ENCODE measurements around the gene FRS2. TPM values are rescaled to one million over a fixed set of nuclear protein-coding genes. Genes with fewer than 3 reads are reported as not detected.

Gene FRS2
- total and polyA plus RNA-seq, 8 donors, result 2.0 to 71.0 (median 12.1) TPM

DNA sequence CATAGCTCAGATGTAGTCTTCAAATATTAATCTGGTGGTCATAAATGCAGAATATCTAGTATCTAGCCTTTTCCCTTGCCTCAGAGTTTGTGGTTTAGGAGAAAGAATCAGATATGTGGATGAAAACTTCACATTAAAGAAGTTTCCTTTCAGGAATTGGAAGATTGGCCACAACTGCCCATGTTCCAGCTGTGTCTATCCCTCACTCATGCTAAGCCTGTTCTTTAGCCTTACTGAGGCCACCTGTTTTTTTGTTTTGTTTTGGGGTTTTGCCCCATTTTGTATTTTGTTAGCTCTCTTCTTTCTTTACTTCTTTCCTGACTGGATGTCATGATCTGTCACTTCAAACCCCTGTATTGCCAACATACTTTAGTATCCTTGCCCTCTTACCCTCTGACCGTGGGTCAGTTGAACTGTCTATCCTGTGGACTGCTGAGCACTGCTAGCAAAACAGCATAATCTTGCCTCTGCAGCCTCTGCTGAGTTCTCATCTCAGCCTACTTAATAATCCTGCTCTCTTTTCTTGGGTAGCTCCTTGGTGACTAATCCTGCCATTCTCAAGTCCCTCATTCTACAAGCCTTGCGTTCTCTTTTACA is 93.1 kb downstream of the FRS2 start:
- H3K27me3 ChIP-seq, result no peaks in the 10 kb centered on the region
- 93 to 98% (median 95%) methylated on average over 2 of the region's 2 CpGs for WGBS, 5 donors
- no peak overlapping the region for H3K4me3 ChIP-seq
- H3K4me1 ChIP-seq, result no peaks in the 10 kb centered on the region
- TF ChIP-seq POLR2AphosphoS5 (IDR thresholded peaks at IDR 0.05) (no peak), EP300 (IDR thresholded peaks at IDR 0.05) (no peak), POLR2A (IDR thresholded peaks at IDR 0.05) (no peak)
- TF ChIP-seq, protein P1, sequence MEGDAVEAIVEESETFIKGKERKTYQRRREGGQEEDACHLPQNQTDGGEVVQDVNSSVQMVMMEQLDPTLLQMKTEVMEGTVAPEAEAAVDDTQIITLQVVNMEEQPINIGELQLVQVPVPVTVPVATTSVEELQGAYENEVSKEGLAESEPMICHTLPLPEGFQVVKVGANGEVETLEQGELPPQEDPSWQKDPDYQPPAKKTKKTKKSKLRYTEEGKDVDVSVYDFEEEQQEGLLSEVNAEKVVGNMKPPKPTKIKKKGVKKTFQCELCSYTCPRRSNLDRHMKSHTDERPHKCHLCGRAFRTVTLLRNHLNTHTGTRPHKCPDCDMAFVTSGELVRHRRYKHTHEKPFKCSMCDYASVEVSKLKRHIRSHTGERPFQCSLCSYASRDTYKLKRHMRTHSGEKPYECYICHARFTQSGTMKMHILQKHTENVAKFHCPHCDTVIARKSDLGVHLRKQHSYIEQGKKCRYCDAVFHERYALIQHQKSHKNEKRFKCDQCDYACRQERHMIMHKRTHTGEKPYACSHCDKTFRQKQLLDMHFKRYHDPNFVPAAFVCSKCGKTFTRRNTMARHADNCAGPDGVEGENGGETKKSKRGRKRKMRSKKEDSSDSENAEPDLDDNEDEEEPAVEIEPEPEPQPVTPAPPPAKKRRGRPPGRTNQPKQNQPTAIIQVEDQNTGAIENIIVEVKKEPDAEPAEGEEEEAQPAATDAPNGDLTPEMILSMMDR (IDR thresholded peaks at IDR 0.05), result no peak
- intact Hi-C loops (cut with DNase I; ENCODE audit: low total_unique reads), result loop anchor here (10.0 kb wide), 1 partner anchor 88 kb away; the partner anchor contains the start of gene FRS2
- peaks cover 4 to 37% (median 27%) of the 10 kb centered on the region in 4 donors for H3K36me3 ChIP-seq
- DNase-seq, result no peak
- no peak overlapping the region for H3K27ac ChIP-seq
- no peaks in the 10 kb centered on the region for H3K9me3 ChIP-seq

DNA sequence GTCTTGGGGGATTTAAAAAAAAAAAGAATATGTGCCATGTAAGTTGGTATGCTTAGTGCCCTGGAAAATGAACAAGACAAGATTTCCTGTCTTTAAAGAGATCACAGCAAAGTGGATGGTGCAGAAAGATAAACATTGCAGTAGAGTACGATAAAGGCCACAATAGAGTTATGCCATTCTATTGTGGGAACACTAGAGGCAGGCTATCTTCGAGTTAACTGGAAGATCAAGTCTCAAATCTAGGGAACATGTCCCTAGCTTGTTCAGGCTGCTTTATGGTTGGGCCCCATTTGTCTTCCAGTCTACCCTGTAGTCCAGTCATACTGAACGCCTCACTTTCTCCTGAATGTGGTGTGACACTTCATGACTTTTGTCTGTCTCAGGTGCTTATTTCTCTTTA is 96.4 kb downstream of the FRS2 start:
- Histone ChIP-seq H3K27ac (no peak overlapping the region), H3K27me3 (no peaks in the 10 kb centered on the region), H3K4me1 (peaks cover 0 to 20% (median 0%) of the 10 kb centered on the region in 4 donors), H3K4me3 (no peak overlapping the region), H3K36me3 (peaks cover 9 to 56% (median 38%) of the 10 kb centered on the region in 4 donors), H3K9me3 (no peaks in the 10 kb centered on the region)
- intact Hi-C loops (cut with DNase I; ENCODE audit: low total_unique reads), result loop anchor here (10.0 kb wide), 1 partner anchor 92 kb away; the partner anchor contains the start of gene FRS2
- WGBS, 5 donors, result 73 to 85% (median 76%) methylated on average over 3 of the region's 3 CpGs
- no peak for DNase-seq
- TF ChIP-seq POLR2A (IDR thresholded peaks at IDR 0.05) (no peak), POLR2AphosphoS5 (IDR thresholded peaks at IDR 0.05) (no peak), EP300 (IDR thresholded peaks at IDR 0.05) (no peak)
- TF ChIP-seq, protein P1 (IDR thresholded peaks at IDR 0.05), result no peak

DNA sequence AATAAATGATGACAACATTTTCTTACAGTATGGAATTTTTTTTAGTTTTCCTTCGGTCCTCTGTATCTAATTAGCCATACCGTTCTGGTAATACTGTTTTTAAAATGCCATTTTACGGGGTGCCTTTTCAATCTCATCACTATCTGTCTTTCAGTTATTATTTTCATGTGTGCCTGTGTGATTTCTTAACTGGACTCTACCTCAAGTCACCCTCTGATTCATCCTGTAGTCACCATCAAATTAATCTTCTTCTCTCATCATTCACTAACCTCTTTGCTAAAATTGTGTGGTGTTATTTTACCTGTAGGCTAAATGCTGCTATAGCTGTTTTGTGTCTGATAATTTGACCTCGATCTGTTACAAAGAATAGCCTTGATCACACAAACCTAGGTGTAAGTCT is 99.0 kb downstream of the FRS2 start:
- Histone ChIP-seq H3K4me1 (peaks cover 0 to 20% (median 0%) of the 10 kb centered on the region in 4 donors), H3K27me3 (no peaks in the 10 kb centered on the region), H3K9me3 (no peaks in the 10 kb centered on the region), H3K36me3 (peaks cover 13 to 66% (median 47%) of the 10 kb centered on the region in 4 donors), H3K4me3 (no peak overlapping the region), H3K27ac (no peak overlapping the region)
- TF ChIP-seq POLR2AphosphoS5 (IDR thresholded peaks at IDR 0.05) (no peak), POLR2A (IDR thresholded peaks at IDR 0.05) (no peak), EP300 (IDR thresholded peaks at IDR 0.05) (no peak)
- TF ChIP-seq, protein P1 (IDR thresholded peaks at IDR 0.05), result no peak
- intact Hi-C loops (cut with DNase I; ENCODE audit: low total_unique reads), result loop anchor here (10.0 kb wide), 1 partner anchor 94 kb away; the partner anchor contains the start of gene FRS2
- DNase-seq, result no peak
- WGBS, 5 donors, result 65 to 90% (median 77%) methylated on average over 4 of the region's 4 CpGs

DNA sequence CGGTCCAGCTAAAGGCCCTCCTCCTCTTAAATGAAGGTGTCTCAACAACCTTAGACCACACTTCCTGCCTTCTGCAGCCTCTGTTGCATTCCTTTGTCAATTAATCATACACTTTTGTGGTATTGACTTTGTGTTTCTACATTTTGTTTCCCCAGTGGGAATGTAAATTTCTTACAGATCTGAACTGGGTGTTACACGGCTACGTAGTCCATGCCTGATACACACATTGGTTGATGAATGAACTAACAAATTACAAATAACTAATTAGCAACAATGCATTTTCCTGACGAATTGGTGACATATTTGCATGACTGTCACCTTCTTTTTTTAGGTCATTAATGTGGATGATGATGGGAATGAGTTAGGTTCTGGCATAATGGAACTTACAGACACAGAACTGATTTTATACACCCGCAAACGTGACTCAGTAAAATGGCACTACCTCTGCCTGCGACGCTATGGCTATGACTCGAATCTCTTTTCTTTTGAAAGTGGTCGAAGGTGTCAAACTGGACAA is 99.9 kb downstream of the FRS2 start:
- 88 to 92% (median 89%) methylated on average over 10 of the region's 10 CpGs for WGBS, 5 donors
- TF ChIP-seq POLR2AphosphoS5 (IDR thresholded peaks at IDR 0.05) (no peak), EP300 (IDR thresholded peaks at IDR 0.05) (no peak), POLR2A (IDR thresholded peaks at IDR 0.05) (no peak)
- TF ChIP-seq, protein P1 (IDR thresholded peaks at IDR 0.05), result no peak
- Histone ChIP-seq H3K9me3 (no peaks in the 10 kb centered on the region), H3K36me3 (peaks cover 18 to 68% (median 51%) of the 10 kb centered on the region in 4 donors), H3K4me3 (no peak overlapping the region), H3K27ac (no peak overlapping the region), H3K4me1 (peaks cover 0 to 20% (median 0%) of the 10 kb centered on the region in 4 donors), H3K27me3 (no peaks in the 10 kb centered on the region)
- intact Hi-C loops (cut with DNase I; ENCODE audit: low total_unique reads), result loop anchor here (10.0 kb wide), 1 partner anchor 95 kb away; the partner anchor contains the start of gene FRS2
- no peak for DNase-seq
